H1 (cell line): ENCODE data around the gene USP30. TPM values are rescaled to one million over a fixed set of nuclear protein-coding genes. Genes with fewer than 3 reads are reported as not detected.

Experiments
- EGR1 ChIP-seq: IDR thresholded peaks from 2 replicates; pipeline ENCODE4 v1.6.1; 2011; ENCODE audit warnings: low read depth, low read length, borderline replicate concordance
- EZH2 ChIP-seq: fragments of 200-600 bp; sonication (generic); IDR thresholded peaks from 2 replicates; pipeline ENCODE4 v1.7.1; 2012; ENCODE audit warnings: low read depth, mild to moderate bottlenecking, moderate library complexity, low read length, inconsistent platforms; ENCODE audit not compliant: severe bottlenecking
- KDM4A ChIP-seq: IDR thresholded peaks from one replicate; pipeline ENCODE4 v1.7.1; 2012; ENCODE audit warnings: low read depth, mild to moderate bottlenecking, moderate library complexity, low read length, inconsistent platforms; ENCODE audit not compliant: severe bottlenecking
- KDM5A ChIP-seq: fragments of 200-600 bp; IDR thresholded peaks from 2 replicates; pipeline ENCODE4 v1.7.1; 2012; ENCODE audit warnings: mild to moderate bottlenecking, low read length, inconsistent platforms, mixed read lengths
- MAX ChIP-seq: IDR thresholded peaks from 2 replicates; pipeline ENCODE4 v1.6.1; 2012; ENCODE audit warnings: inconsistent platforms
- TBP ChIP-seq: IDR thresholded peaks from 2 replicates; pipeline ENCODE4 v1.6.1; 2011; ENCODE audit warnings: low read depth, low read length, improper control_type of control experiment
- polyA plus RNA-seq, 7 experiments: library from polyadenylated mRNA; depleted of rRNA in 3 of 7; stranded (reverse) in 5 of 7; unstranded in 2 of 7; fragments of >200 nt in 5 of 7; fragments of 200-250 nt in 2 of 7; gene quantifications; 1 replicate in 5 of 7; 2 replicates in 1 of 7; 4 replicates in 1 of 7; pipeline versions ENCODE4 v1.2.1 to v1.2.3, GENCODE V29; 2011 to 2013; ENCODE audit warnings: missing spikeins in 2 of 7, mixed read lengths in 2 of 7
- total RNA-seq: library from RNA; stranded (reverse); fragmentation: NEBNext Ultra II Directional; extraction: Animal tissue kit (Norgen Biotek cat#: 25700); gene quantifications from 2 replicates; pipeline ENCODE4 v1.2.1, GENCODE V29; 2021

The USP30 gene
- total and polyA plus RNA-seq, 2 of the 8 experiments (the other 6 are each of a cell fraction or from before 2014, with no cell fraction given) = 7.0 to 12.2 TPM

- TF ChIP-seq TBP (no peak), EGR1 (no peak), KDM5A (no peak), MAX (no peak), EZH2 (no peak), KDM4A (no peak)
These were observed 30.4 kb downstream of the USP30 start (continued) for GRCh38 chr12:109082751-109083150.
